SH-SY5Y (cell line): Measurements from ENCODE around the gene DGKE.

ENCODE experiments used
- GATA2 ChIP-seq: IDR thresholded peaks from 2 replicates; pipeline ENCODE4 v1.6.1; 2011; ENCODE audit warnings: mild to moderate bottlenecking, low read depth, low read length
- GATA3 ChIP-seq: IDR thresholded peaks from 2 replicates; pipeline ENCODE4 v1.6.1; 2011; ENCODE audit warnings: low read depth, mild to moderate bottlenecking, low read length, moderate library complexity

DGKE gene

DNA sequence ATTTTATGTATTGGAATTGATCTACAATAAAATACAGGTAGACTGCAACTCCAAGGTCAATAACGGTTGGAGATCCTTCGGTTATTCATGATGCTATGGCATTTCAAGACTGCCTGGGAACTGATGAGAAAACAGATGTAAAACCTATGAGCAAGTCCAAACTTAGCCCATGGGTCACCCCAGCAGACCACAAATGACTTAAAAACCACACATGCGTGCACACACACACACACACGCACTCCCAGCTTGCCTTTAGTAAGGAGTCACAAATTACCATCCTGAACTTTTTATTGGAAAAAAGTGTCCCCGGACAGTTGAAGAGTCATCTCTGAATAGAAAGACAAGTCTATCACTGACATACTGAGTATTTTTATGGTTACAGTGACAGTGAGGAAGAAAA is 53.2 kb downstream of the DGKE start:
- TF ChIP-seq GATA2 (no peak), GATA3 (no peak)

DNA sequence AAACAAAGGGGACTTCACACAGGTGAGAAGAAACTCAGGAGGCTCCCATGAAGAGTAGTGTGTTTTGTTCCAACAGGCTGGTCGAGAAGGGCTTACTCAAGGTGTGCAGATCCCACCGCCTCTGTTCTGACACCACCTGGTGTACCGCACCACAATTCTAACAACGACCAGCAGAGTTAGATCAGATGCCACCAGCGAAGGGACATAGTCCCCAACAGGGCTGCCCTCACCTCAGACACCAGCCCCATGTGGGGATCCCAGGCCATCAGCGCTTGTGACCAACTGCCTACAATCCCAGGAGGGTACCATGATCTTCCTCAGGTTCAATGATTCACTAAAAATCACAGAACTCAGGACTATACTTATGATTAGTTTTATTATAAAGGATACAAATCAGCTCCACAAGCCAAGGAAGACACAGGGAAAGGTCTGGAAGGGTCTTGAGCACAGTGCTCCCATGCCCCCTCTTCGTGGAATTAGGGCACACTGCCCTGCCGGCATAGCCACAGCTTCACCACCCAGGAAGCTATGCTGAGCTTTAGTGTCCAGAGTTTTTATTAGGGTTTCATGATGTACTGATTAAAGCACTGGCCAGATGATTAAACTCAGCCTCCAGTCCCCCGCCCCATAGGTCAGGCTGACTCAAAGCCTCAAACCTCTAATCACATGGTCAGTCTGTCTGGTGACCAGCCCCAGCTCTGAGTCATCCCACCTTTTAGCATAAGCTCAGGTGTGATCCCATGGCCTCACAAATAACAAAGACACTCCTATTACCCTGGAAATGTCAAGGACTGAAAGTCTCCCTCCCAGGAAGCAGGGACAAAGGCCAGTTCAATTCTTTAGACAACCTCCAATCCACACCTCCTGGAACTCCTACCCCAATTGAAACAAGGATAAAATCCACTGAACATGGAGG is 53.9 kb downstream of the DGKE start:
- TF ChIP-seq GATA2 = no peak
- TF ChIP-seq GATA3 = no peak

DNA sequence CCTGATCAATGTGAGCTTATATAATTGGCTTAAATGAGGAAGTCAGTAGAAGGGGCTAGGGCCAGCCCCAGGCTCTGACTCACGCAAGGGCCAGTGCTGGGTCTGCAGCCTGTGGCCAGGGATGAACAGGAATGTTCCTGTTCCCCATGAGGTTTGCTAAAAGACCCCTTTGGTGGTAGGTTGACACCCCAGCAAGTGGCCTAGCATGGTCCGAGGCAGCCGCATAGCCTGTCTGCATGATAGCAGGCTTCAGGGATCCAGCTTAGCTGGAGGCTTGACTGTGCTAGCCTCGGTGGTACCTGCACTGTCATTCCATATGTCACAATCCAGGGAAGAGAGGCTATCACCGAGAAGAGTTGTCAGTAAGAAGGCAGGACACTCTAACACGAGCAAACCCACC is 56.4 kb downstream of the DGKE start:
- no peak for TF ChIP-seq GATA2
- no peak for TF ChIP-seq GATA3

DNA sequence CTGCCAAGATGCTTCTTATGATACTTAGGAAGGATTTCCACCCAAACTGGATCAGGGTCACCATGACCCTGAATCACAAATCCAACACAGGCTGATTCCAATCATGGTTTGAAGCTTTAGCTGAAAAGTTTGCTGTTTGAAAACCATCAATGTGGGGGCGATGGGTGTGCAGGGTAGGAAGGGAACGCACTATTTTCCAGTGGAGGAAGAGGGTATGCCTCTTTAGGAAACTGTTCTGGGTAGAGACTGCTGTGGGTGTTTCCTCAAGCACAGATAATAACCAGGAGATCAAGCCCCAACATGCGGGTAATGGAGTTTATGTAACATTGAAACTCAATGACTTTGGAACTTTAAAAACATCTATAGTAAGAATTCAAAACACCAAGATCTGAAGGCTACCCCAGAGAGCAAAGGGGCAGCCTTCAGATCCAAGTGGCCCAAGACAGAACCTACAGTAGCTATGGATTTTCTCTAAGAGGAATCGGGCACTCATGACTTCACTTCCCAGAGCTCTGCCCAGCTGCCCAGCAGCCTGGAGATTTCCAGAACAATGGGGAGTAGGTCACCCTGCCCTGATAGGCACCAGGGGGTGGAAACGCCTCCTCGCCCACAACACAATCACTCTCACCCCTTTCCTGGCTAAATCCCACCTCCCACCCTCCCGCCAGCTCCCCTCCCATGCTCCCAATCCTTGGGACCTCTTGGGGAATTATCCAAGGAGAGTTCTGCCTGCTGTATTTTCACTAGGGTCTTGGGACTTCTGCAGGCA is 57.1 kb downstream of the DGKE start:
- no peak for TF ChIP-seq GATA3
- no peak for TF ChIP-seq GATA2

DNA sequence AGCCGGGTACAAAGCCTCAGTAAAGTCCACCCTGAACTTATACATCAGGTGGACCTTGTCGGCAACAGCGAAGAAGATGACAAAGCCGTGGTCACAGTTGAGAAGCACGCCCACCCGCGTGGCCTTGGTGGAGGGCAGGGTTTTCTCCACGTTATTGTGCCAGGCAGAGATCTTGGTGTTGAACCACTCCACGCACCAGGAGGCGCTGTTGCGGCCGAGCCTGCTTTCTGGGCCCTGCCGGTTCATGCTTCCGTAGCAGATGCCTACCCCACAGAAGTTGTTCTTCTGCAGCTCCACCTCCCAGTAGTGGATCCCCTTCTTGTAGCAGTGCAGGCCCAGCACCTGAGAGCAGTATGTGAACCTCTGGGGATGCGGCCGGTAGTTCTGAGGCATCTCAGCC is 57.8 kb downstream of the DGKE start:
- no peak for TF ChIP-seq GATA3
- TF ChIP-seq GATA2 = no peak

DNA sequence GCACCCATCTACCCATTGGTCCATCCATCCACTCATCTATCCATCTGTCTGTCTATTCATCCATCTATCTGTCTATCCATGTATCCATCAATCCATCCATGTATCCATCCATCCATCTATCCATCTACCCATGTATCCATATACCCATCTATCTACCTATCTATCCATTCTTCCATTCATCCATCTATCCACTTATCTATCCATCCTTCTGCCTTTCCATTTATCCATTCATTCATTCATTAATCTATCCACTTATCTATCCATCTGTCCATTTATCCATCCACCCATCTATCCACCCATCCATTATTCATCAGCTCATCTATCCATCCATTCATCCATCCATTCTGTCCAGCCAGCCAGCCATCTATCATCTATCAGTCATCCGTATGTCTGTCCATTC is 58.4 kb downstream of the DGKE start:
- TF ChIP-seq GATA2 = no peak
- no peak for TF ChIP-seq GATA3

DNA sequence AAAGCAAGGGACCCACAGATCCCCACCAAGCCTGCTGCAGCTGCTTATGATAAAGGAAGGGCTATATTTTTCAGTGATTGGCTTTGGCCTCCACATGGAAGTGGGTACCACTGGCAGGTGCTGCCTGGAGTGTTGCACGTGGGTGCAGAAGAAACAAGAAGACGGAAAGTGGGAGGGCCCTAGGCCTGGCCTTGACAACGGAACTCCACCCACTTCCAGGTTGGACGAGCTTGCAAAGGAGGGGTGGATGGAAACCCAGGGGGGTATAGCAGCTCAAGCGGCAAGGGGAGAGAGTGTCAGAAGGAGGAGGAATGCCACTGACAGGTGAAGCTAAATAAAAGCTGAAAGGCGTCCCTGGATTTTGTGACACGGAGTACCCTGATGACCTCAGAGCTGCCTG is 59.6 kb downstream of the DGKE start:
- TF ChIP-seq GATA3 (no peak), GATA2 (no peak)

DNA sequence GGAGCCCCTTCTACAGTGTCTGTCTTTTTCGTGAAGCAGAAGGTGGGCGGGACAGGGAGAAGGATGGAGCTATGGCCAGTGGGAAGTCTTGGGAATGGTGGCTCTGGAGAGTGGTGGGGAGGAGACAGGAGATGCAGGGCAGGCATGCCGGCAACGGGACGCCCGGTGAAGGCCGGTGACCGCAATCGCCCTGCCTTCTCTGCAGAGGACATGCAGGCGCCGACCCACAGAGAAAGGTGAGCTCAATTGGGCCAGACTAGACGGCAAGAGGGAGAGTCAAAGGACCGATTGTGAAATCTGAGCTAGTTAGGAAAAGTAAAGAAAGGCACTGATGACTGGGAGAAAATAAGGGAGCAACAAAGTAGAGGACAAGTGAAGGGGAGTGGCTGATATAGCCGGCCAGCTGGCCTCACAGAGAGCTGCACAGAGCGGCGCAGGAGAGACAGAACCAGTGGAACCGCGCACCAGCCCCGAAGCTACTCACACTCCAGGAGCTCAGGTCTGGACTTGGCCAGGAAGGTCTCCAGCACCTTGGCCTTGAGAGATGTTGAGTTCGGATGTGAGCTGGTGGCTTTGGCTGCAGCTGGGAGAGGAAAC is 61.0 kb downstream of the DGKE start:
- TF ChIP-seq GATA2 = no peak
- no peak for TF ChIP-seq GATA3

DNA sequence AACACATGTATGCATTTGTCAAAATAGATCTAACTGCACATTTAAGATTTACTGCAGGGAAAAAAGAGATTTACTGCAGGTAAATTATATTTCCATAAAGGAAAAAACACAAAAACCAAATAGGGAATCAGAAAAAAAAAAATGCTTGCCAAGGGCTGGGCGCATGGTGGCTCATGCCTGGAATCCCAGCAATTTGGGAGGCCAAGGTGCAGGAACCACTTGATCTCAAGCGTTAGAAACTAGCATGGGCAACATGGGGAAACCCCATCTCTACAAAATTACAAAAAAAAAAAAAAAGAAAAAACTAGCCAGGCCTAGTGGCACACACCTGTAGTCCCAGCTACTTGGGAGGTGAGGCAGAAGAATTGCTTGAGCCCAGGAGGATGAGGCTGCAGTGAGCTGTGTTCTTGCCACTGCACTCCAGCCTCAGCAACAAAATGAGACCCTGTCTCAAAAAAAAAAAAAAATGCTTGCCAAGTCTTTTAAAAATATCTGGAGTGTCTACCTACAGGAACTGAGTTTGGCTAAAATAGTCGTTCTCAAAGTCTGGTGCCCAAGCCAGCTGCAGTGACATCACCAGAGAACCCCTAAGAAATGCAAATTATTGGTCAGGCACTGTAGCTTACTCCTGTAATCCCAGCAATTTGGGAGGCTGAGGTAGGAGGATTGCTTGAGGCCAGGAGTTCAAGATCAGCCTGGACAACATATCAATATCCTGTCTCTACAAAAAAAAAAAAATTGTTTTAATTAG is 62.4 kb downstream of the DGKE start:
- TF ChIP-seq GATA3 (no peak), GATA2 (no peak)

DNA sequence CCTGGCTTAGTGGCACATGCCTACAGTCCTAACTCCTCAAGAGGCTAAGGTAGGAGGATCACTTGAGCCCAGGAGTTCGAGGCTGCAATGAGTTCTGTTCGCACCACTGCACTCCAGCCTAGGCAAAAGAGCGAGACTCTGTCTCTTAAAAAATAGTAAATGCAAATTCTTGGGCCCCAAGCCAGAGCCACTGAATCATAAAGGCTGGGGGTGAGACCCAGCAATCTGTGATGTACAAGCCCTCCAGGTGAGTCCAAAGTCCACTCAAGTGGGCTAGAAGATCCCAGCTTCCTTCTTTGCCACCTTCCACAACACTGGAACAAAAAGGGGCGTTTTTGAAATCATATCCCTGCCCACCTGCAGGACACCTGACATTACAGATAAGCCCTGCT is 63.0 kb downstream of the DGKE start:
- TF ChIP-seq GATA3 (no peak), GATA2 (no peak)

DNA sequence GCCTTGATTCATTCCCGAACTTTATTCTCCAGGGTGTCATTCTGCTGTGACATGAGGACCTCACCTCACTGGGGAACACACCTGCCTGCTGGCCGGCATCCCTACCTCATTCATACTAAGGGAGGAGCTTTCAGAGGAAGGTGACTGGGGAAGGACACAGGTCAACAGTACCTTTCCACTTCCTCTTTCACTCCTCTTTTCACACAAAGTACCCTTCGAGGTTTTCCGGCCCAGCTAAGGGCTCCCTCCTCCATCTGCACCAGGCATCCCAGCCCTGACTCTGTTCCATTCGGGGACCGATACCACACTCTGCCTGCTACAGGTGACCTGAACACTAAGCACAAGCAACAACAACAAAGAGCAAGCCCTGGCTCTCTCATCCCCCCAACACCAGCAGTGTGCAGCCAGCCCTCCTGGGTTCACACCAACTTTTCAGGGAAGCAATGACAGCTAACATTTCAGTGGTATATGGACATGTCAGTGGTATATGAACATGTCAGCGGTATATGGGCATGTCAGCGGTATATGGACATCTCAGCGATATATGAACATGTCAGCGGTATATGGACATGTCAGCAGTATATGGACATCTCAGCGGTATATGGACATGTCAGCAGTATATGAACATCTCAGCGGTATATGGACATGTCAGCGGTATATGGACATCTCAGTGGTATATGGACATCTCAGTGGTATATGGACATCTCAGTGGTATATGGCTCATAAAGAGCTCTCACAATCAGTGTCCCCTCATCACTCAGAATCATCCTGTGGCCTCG is 63.9 kb downstream of the DGKE start:
- TF ChIP-seq GATA2 (no peak), GATA3 (no peak)

DNA sequence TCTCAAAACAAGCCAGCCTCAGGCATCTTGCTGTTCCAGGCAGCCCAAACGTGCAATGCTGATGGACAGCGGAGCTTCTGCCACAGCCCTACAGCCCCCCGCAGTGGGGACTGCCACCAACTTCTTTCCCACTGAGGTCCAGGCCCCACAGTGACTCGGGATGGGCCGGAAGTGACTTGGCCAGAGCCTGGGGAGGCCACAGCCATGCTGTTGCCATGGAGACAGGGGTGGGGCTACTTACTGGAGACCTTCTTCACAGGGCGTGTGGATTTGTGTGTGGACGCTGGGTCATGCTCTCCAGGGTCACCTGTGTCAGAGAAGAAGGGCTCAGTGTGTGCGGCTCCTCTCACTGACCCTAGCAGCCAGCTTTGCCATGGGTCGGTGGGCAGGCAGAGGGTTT is 64.9 kb downstream of the DGKE start:
- TF ChIP-seq GATA3 (no peak), GATA2 (no peak)

DNA sequence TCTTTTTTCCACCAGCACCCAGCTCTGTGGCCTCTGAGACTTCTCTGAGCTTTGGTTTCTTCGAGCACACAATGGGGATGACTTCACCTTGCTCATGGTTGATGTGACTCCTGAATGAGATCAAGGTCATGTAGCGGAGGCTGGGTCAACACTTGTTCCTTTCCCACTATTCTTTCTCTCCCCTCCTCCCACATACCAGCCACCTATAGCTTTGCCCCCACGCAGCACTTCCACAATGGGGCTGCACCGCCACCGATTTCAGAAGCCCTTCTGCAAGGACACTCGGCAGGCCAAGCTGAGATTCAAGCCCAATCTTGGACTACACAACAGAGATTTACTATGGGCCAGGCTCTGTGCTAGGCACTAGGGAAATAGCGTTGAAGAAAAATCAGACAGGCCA is 65.5 kb downstream of the DGKE start:
- TF ChIP-seq GATA2 (no peak), GATA3 (no peak)

DNA sequence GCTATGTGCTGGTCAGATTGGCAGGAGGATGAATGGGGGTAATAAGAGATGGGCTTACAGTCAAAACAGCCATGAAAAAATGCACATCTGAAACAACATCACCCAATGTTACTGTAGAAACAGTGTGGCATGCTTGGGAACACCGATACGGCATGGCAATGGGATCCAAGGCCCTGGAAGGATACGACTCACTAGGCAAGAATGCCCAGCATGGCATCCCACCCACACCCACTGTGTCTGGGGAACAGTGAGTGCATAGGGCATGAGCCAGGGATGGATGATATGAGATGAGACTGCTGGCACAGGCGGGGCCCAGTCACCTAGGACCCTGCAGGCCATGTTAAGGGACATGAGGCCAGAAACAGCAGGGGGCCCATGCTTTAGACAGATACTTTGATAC is 68.4 kb downstream of the DGKE start:
- TF ChIP-seq GATA2 (no peak), GATA3 (no peak)
